HFF-Myc (cell line): ENCODE results near the gene TDRD5.

Experiments used
- DNase-seq: peaks from one replicate; pipeline ENCODE4 v3.0.0-alpha.2; 2011; ENCODE audit warnings: low read depth; ENCODE audit errors: extremely low read depth
- H3K4me3 ChIP-seq: replicated peaks from 2 replicates; pipeline ENCODE4 v1.5.1; 2011; ENCODE audit warnings: low read depth, mild to moderate bottlenecking, control low read depth, low read length
- TF ChIP-seq, protein P1 (sequence below): IDR thresholded peaks from 2 replicates; pipeline ENCODE4 v1.5.1; 2012; ENCODE audit warnings: mild to moderate bottlenecking, low read depth, low read length, control low read depth; ENCODE audit errors: missing control alignments

TDRD5 gene

DNA sequence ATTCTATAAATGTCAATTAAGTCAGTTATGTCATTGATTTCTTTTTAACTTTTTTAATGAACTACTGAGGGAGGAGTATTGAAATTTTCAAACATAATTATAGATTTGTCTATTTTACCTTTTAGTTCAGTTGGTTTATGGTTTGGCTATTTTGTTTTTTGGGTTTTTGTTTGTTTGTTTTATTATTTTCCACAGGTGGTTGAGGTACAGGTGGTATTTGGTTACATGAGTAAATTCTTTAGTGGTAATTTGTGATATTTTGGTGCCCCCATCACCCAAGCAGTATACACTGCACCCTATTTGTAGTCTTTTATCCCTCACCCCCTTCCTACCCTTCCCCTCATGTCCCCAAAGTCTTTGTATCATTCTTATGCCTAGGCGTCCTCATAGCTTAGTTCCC lies 9.5 kb downstream of the TDRD5 start:
- TF ChIP-seq, protein P1, sequence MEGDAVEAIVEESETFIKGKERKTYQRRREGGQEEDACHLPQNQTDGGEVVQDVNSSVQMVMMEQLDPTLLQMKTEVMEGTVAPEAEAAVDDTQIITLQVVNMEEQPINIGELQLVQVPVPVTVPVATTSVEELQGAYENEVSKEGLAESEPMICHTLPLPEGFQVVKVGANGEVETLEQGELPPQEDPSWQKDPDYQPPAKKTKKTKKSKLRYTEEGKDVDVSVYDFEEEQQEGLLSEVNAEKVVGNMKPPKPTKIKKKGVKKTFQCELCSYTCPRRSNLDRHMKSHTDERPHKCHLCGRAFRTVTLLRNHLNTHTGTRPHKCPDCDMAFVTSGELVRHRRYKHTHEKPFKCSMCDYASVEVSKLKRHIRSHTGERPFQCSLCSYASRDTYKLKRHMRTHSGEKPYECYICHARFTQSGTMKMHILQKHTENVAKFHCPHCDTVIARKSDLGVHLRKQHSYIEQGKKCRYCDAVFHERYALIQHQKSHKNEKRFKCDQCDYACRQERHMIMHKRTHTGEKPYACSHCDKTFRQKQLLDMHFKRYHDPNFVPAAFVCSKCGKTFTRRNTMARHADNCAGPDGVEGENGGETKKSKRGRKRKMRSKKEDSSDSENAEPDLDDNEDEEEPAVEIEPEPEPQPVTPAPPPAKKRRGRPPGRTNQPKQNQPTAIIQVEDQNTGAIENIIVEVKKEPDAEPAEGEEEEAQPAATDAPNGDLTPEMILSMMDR, result no peak
- DNase-seq, result no peak
- H3K4me3 ChIP-seq, result no peak overlapping the region

DNA sequence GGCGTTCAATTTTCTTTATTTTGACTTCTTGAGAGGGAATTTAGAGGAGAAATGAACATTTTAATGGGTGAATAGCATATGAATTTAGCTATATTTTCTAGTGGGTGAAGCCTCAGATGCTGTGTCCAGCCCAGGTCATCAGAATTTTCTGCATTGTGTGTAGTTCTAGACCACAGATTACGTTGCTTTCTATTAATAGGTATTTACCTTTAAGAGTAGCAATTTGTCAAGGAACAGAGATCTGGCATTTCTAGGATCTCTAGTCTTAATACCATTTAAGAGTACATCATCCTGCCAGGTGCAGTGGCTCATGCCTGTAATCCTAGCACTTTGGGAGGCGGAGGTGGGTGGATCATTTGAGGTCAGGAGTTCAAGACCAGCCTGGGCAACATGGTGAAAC lies 20.7 kb downstream of the TDRD5 start:
- no peak for DNase-seq
- TF ChIP-seq, protein P1, result no peak
- H3K4me3 ChIP-seq, result no peak overlapping the region

DNA sequence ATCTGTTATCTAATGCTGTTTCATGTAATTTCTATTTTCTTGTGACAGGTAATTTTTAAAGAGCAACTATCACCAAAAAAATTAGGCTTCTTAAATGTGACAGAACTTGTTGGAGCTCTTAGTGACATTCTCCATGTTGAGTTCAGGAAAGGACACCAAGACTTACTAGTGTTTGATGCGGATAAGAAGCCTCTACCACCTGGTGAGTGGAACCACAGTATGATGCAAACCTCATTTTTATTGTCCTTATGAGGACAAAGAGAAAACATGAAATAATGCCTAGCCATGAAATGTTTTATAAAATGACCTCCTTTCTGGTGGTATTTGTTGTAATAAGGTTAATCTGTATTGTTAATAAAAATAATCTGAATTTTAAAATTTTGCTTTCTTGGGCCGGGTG lies 39.1 kb downstream of the TDRD5 start:
- no peak overlapping the region for H3K4me3 ChIP-seq
- no peak for DNase-seq
- TF ChIP-seq, protein P1, result no peak

DNA sequence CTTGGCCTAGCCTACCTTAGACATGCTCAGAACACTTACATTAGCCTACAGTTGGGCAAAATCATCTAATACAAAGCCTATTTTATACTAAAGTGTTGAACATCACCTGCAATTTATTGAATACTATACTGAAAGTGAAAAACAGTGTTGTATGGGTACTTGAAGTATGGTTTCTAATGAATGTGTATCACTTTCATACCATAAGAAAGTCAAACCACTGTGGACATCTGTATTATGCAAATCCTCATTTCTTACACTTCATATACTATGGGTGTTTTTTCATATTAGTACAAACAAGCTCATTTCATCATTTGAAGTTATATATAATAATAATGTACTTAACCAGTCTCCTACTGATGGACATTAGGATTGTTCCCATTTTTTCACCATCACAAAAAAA lies 41.2 kb downstream of the TDRD5 start:
- TF ChIP-seq, protein P1, result no peak
- DNase-seq, result no peak

DNA sequence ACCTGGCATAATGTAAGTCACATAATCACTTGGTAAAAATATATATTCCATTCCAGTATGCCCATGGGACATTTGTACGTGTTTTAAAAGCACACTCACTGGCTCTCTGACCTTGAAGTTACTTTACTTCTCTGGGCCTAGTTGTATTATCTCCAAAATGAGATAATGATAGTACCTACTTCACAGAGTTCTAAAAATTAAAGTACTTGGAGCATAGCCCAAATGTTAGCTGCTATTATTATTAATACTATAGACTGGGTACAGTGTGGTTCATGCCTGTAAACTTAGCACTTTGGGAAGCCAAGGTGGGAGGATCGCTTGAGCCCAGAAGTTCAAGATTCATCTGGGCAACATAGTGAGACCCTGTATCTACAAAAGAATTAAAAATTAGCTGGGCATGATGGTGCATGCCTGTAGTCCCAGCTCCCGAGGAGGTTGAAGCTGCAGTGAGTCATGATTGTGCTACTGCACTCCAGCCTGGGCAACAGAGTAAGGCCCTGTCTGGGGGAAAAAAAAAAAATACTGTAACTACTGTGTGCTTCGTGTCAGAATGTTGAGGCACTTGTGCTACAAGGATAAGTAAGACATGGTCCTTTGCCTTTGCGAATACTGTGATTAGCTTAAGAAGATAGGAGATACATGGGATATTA lies 45.7 kb downstream of the TDRD5 start:
- H3K4me3 ChIP-seq, result no peak overlapping the region
- no peak for DNase-seq
- TF ChIP-seq, protein P1, result no peak

More for the DNA sequence above, 41.2 kb downstream of the TDRD5 start:
- no peak overlapping the region for H3K4me3 ChIP-seq

DNA sequence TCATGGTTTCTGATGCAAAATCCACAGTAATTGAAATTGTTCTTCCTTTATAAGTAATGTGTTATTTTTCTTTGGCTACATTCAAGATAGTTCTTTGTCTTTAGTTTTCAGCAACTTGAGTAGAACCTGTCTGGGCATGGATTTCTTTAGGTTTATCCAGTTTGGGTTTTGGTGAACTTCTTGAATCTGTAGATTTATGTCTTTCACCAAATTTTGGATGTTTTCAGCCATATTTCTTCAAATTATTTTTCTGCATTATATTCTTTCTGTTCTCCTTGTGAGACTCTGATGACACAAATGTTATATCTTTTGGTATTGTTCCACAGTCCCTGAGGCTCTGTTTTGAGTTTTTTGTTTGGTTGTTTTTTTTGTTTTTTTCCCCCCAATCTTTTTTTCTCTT lies 69.4 kb downstream of the TDRD5 start:
- no peak overlapping the region for H3K4me3 ChIP-seq
- TF ChIP-seq, protein P1, result no peak
- DNase-seq, result no peak

DNA sequence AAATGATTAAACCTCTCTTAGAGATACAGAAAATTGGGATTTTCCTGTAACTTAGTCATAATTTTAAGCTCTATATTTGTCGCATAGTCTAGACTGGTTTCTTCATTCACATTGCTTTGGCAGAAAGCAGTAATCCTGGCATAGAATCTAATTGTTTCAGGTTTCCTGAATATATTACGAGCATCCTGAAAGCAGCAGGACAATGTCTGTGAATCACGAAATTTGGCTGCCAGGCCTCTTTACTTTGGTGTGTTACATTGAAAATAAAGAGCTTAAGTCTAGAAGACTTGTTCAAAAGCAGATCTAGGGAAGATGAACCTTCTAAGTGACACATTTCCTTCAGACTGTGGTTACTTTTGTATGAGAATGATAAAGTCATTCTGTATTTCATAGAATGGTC lies 72.2 kb downstream of the TDRD5 start:
- no peak for DNase-seq
- H3K4me3 ChIP-seq, result no peak overlapping the region
- TF ChIP-seq, protein P1, result no peak
